ENCODE data around the gene REEP1. TPM values are rescaled to one million over a fixed set of nuclear protein-coding genes. Genes with fewer than 3 reads are reported as not detected.

Gene REEP1
- total and polyA plus RNA-seq, 2 of the 8 experiments (the other 6 are each of a cell fraction or from before 2014, with no cell fraction given), result 0.74 to 1.5 TPM

DNA sequence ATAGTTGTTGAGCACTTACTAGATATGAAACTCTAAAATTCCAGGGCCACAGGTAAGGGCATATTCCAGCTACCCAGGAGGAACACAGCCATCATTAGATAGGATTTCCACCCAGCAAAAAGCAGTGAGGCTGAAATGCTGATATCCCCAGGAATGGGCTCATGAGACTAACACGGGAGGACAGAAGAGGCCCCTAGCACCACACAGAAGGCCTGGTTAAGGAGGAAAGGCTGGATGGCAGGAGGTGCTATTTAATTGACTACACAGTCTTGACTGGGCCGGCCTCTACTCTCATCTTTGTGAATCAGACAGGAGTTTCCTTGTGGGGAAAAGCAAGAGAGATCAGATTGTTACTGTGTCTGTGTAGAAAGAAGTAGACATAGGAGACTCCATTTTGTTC, 76.4 kb downstream of the REEP1 start:
- H3K56ac ChIP-seq (replicated peaks; ENCODE audit: insufficient read length, low read depth, low read length), result no peak overlapping the region
- H3K79me2 ChIP-seq (ENCODE audit: control insufficient read depth in 1 of 2, insufficient read depth in 2 of 2, low read length in 2 of 2), result no peaks in the 10 kb centered on the region
- FAIRE-seq, result no peak
- H3K14ac ChIP-seq (ENCODE audit: insufficient read length), result no peak overlapping the region
- CTCF ChIA-PET (ENCODE audit: partially characterized antibody), result interaction anchor here (0.6 kb wide), 1 partner anchor 98 kb away, joined by 3 read pairs; no protein-coding TSS in a partner anchor
- H3K23me2 ChIP-seq (ENCODE audit: low read depth, low read length), result no peaks in the 10 kb centered on the region
- TF ChIP-seq SP1 (IDR thresholded peaks at IDR 0.05; ENCODE audit: low read depth, low read length) (no peak), CBX5 (IDR thresholded peaks at IDR 0.05; ENCODE audit: low read depth, low read length) (no peak), HDAC2 (IDR thresholded peaks at IDR 0.05; ENCODE audit: borderline replicate concordance in 1 of 2, low read depth in 2 of 2, low read length in 2 of 2) (no peak), ASH2L (IDR thresholded peaks at IDR 0.05; ENCODE audit: low read length) (no peak), BRCA1 (IDR thresholded peaks at IDR 0.05; ENCODE audit: low read depth, low read length) (no peak)
- H2BK120ac ChIP-seq (replicated peaks; ENCODE audit: low read depth, low read length), result no peak overlapping the region
- H4K8ac ChIP-seq (ENCODE audit: extremely low read depth, insufficient read depth, low read length), result no peak overlapping the region
- no peak overlapping the region for H2BK5ac ChIP-seq (ENCODE audit: low read depth, low read length)
- H3K27ac ChIP-seq (ENCODE audit: low read depth, low read length), result no peak overlapping the region
- no peak overlapping the region for H3K18ac ChIP-seq (ENCODE audit: extremely low read depth, low read length)
- POLR2A ChIA-PET (ENCODE audit: partially characterized antibody), result no interaction called here
- H3K23ac ChIP-seq (ENCODE audit: insufficient read length), result no peak overlapping the region
- no peak overlapping the region for H2AFZ ChIP-seq (ENCODE audit: low read length)
- no peaks in the 10 kb centered on the region for H3K79me1 ChIP-seq (ENCODE audit: low read depth, low read length)
- no peaks in the 10 kb centered on the region for H3K27me3 ChIP-seq (replicated peaks in 1 of 4; ENCODE audit: control insufficient read depth in 3 of 4, extremely low read depth in 1 of 4, insufficient read depth in 3 of 4, low read length in 3 of 4)
- no peak overlapping the region for H4K5ac ChIP-seq (ENCODE audit: insufficient read length, low read depth, low read length)
- H4K20me1 ChIP-seq (replicated peaks in 1 of 2; ENCODE audit: control insufficient read depth in 1 of 2, insufficient read depth in 2 of 2, low read length in 2 of 2), result no peaks in the 10 kb centered on the region
- H3K4me2 ChIP-seq (ENCODE audit: insufficient read depth in 1 of 2, low read depth in 2 of 2, low read length in 2 of 2), result no peak overlapping the region
- no peaks in the 10 kb centered on the region; a peak in 1 of 7 replicates for H3K4me1 ChIP-seq (replicated peaks in 1 of 4; ENCODE audit: control insufficient read depth in 3 of 4, insufficient read depth in 4 of 4, low read length in 3 of 4)
- H3K4me3 ChIP-seq (ENCODE audit: extremely low read depth in 1 of 4, insufficient read depth in 2 of 4, low read depth in 3 of 4, low read length in 4 of 4), result no peak overlapping the region
- WGBS, 2 experiments (ENCODE audit: extremely low coverage in 1 of 2, insufficient coverage in 1 of 2, insufficient read length in 1 of 2, insufficient replicate concordance in 2 of 2, low coverage in 1 of 2, low lambda C conversion rate in 2 of 2, missing lambda C conversion rate in 1 of 2), result 78% methylated on average over 2 of the region's 2 CpGs; no CpG with 5 or more reads in 1 of the 2 experiments
- no peak overlapping the region for H3K9ac ChIP-seq (replicated peaks in 1 of 4; ENCODE audit: extremely low read depth in 1 of 4, low read depth in 3 of 4, low read length in 3 of 4)
- no peaks in the 10 kb centered on the region for H3K9me3 ChIP-seq (ENCODE audit: insufficient read depth in 2 of 2, low read depth in 1 of 2, low read length in 1 of 2)
- H2BK15ac ChIP-seq (ENCODE audit: low read length), result no peak overlapping the region
- no peak for DNase-seq (ENCODE audit: low read depth in 1 of 2, low spot score in 2 of 2)
- no peak overlapping the region for H2BK20ac ChIP-seq (ENCODE audit: low read length)
- no peak overlapping the region for H4K91ac ChIP-seq (replicated peaks; ENCODE audit: insufficient read length, low read length)
- no peak overlapping the region for H3K4ac ChIP-seq (replicated peaks; ENCODE audit: insufficient read length, low read depth, low read length)
- H2BK12ac ChIP-seq (ENCODE audit: low read depth, low read length), result no peak overlapping the region
- H3K36me3 ChIP-seq (ENCODE audit: control insufficient read depth in 2 of 4, insufficient read depth in 4 of 4, low read length in 3 of 4), result no peaks in the 10 kb centered on the region
- no peak overlapping the region for H2AK5ac ChIP-seq (ENCODE audit: low read depth, low read length)

Data from H1 (cell line).